Measurements from ENCODE around the gene ZBTB37. TPM values are rescaled to one million over a fixed set of nuclear protein-coding genes. Genes with fewer than 3 reads are reported as not detected.

The ZBTB37 gene
- total and polyA plus RNA-seq, 11 donors, result 2.1 to 14.8 (median 7.8) TPM

- intact Hi-C loops (cut with DNase I), result no loop called here
- TF ChIP-seq POLR2A (IDR thresholded peaks at IDR 0.05), result no peak
- TF ChIP-seq, protein P1, sequence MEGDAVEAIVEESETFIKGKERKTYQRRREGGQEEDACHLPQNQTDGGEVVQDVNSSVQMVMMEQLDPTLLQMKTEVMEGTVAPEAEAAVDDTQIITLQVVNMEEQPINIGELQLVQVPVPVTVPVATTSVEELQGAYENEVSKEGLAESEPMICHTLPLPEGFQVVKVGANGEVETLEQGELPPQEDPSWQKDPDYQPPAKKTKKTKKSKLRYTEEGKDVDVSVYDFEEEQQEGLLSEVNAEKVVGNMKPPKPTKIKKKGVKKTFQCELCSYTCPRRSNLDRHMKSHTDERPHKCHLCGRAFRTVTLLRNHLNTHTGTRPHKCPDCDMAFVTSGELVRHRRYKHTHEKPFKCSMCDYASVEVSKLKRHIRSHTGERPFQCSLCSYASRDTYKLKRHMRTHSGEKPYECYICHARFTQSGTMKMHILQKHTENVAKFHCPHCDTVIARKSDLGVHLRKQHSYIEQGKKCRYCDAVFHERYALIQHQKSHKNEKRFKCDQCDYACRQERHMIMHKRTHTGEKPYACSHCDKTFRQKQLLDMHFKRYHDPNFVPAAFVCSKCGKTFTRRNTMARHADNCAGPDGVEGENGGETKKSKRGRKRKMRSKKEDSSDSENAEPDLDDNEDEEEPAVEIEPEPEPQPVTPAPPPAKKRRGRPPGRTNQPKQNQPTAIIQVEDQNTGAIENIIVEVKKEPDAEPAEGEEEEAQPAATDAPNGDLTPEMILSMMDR (IDR thresholded peaks at IDR 0.05), result no peak
- H3K9me3 ChIP-seq, result no peaks in the 10 kb centered on the region
- H3K4me3 ChIP-seq, result no peak overlapping the region
- H3K27me3 ChIP-seq, result no peaks in the 10 kb centered on the region
- peaks cover 0 to 7% (median 0%) of the 10 kb centered on the region in 12 donors for H3K4me1 ChIP-seq
- 85 to 93% (median 88%) methylated on average over 4 of the region's 4 CpGs for WGBS, 4 donors
- H3K36me3 ChIP-seq, result peaks cover 2 to 55% (median 34%) of the 10 kb centered on the region in 9 donors
- DNase-seq (no peak), ATAC-seq (no peak)
- H3K27ac ChIP-seq, result no peak overlapping the region
These were observed 18.8 kb downstream of the ZBTB37 start for GRCh38 chr1:173886746-173887611.

DNA sequence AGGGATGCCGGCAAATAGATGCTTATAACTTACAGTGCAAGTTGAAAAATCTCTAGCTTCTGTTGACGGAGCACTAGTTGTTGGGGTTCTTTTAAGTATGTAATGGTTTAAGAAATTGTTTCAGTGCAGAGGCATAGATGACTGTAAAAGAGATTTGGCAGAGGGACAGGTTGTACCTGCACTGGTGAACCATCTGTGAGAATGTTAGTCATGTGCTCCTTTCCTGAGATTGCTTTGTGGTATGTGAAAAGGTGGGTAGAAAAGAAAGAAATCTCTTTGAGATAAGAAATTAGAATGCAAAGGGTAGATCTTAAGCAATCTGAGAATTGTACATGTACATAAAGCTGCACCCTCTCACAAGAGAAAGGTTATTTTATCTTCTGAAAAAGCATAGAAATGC is 19.4 kb downstream of the ZBTB37 start:
- WGBS, 4 donors, result 95 to 98% (median 97%) methylated on average over 2 of the region's 2 CpGs
- Histone ChIP-seq H3K4me3 (no peak overlapping the region), H3K27ac (no peak overlapping the region), H3K36me3 (peaks cover 2 to 55% (median 34%) of the 10 kb centered on the region in 9 donors), H3K9me3 (no peaks in the 10 kb centered on the region), H3K4me1 (peaks cover 0 to 7% (median 0%) of the 10 kb centered on the region in 12 donors), H3K27me3 (no peaks in the 10 kb centered on the region)
- ATAC-seq (no peak), DNase-seq (no peak)
- intact Hi-C loops (cut with DNase I), result no loop called here
- TF ChIP-seq POLR2A (IDR thresholded peaks at IDR 0.05), result no peak
- TF ChIP-seq, protein P1 (IDR thresholded peaks at IDR 0.05), result no peak

DNA sequence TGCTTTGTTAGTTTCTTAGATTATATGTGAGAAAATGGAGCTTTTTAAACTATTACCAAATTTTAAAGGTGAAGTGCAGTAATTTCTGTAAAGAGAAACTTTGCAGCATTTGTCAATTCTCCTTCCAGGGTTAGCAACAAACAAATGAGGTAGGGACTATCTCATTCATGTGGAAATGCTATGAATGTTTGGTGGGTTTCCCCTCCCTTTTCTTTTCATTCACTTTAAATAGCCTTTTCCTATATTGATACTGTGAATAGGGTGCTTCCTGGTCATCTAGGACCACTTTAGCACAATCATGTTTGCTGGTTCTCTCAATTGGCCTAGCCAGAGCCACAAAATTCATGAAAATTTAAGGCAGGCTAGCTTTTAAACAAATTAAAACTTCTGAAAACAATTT is 20.6 kb downstream of the ZBTB37 start:
- intact Hi-C loops (cut with DNase I), result no loop called here
- ATAC-seq, result no peak
- Histone ChIP-seq H3K4me1 (peaks cover 0 to 7% (median 0%) of the 10 kb centered on the region in 12 donors), H3K36me3 (peaks cover 2 to 61% (median 34%) of the 10 kb centered on the region in 9 donors), H3K9me3 (no peaks in the 10 kb centered on the region), H3K27me3 (no peaks in the 10 kb centered on the region), H3K4me3 (no peak overlapping the region), H3K27ac (no peak overlapping the region)
- TF ChIP-seq, protein P1 (IDR thresholded peaks at IDR 0.05), result no peak
- no peak for TF ChIP-seq POLR2A (IDR thresholded peaks at IDR 0.05)
- no peak for DNase-seq

- intact Hi-C loops (cut with DNase I), result no loop called here
- no peak for ATAC-seq
- WGBS, 4 donors, result 97 to 100% (median 100%) methylated on average over 2 of the region's 2 CpGs
- no peak overlapping the region for H3K27ac ChIP-seq
- no peak for DNase-seq
- no peaks in the 10 kb centered on the region for H3K27me3 ChIP-seq
- H3K36me3 ChIP-seq, result peaks cover 2 to 58% (median 36%) of the 10 kb centered on the region in 9 donors
- no peaks in the 10 kb centered on the region for H3K9me3 ChIP-seq
- peaks cover 0 to 7% (median 0%) of the 10 kb centered on the region in 12 donors for H3K4me1 ChIP-seq
- H3K4me3 ChIP-seq, result no peak overlapping the region
- TF ChIP-seq POLR2A (IDR thresholded peaks at IDR 0.05), result no peak
- TF ChIP-seq, protein P1 (IDR thresholded peaks at IDR 0.05), result no peak
These were observed 21.7 kb downstream of the ZBTB37 start for GRCh38 chr1:173889885-173890284.

Data from heart left ventricle (tissue), 16 donors.